ENCODE measurements around the gene TMEM259.

The TMEM259 gene

GRCh38 chr19:1002600-1002999 is 18.3 kb downstream of the TMEM259 start:
- no peak for DNase-seq (ENCODE audit: low spot score)

- DNase-seq (ENCODE audit: low spot score), result no peak
Measured at GRCh38 chr19:1001538-1002166, 19.3 kb downstream of the TMEM259 start.

- no peak for DNase-seq (ENCODE audit: low spot score)
Measured at GRCh38 chr19:1000591-1001537, 20.1 kb downstream of the TMEM259 start.

- no peak for DNase-seq (ENCODE audit: low spot score)
Measured at GRCh38 chr19:1000095-1000494, 20.8 kb downstream of the TMEM259 start, which contains the start of gene GRIN3B. Gene GRIN3B, plus strand, starts transcription at chr19:1000419. Its CDS starts 19 bp downstream, at chr19:1000438.

- DNase-seq (ENCODE audit: low spot score), result no peak
Measured at GRCh38 chr19:999379-999719, 21.6 kb downstream of the TMEM259 start.

GRCh38 chr19:998064-998463 is 22.9 kb downstream of the TMEM259 start:
- no peak for DNase-seq (ENCODE audit: low spot score)

- DNase-seq (ENCODE audit: low spot score), result no peak
Measured at GRCh38 chr19:996051-996838, 24.7 kb downstream of the TMEM259 start.

GRCh38 chr19:995051-995827 is 25.7 kb downstream of the TMEM259 start:
- DNase-seq (ENCODE audit: low spot score), result no peak

GRCh38 chr19:994516-994915 is 26.4 kb downstream of the TMEM259 start:
- DNase-seq (ENCODE audit: low spot score), result no peak

- DNase-seq (ENCODE audit: low spot score), result no peak
Measured at GRCh38 chr19:993831-994393, 27.0 kb downstream of the TMEM259 start.

- no peak for DNase-seq (ENCODE audit: low spot score)
Measured at GRCh38 chr19:993361-993830, 27.5 kb downstream of the TMEM259 start.

GRCh38 chr19:992670-993055 is 28.3 kb downstream of the TMEM259 start:
- DNase-seq (ENCODE audit: low spot score), result no peak

GRCh38 chr19:991932-992669 is 28.8 kb downstream of the TMEM259 start:
- no peak for DNase-seq (ENCODE audit: low spot score)

GRCh38 chr19:991174-991931 is 29.6 kb downstream of the TMEM259 start:
- DNase-seq (ENCODE audit: low spot score), result no peak

- no peak for DNase-seq (ENCODE audit: low spot score)
Measured at GRCh38 chr19:990746-991145, 30.2 kb downstream of the TMEM259 start.

GRCh38 chr19:990119-990571 is 30.8 kb downstream of the TMEM259 start:
- no peak for DNase-seq (ENCODE audit: low spot score)

- DNase-seq (ENCODE audit: low spot score), result no peak
Measured at GRCh38 chr19:989381-990081, 31.4 kb downstream of the TMEM259 start.

GRCh38 chr19:988510-988909 is 32.4 kb downstream of the TMEM259 start:
- DNase-seq (ENCODE audit: low spot score), result no peak

GRCh38 chr19:988081-988480 is 32.8 kb downstream of the TMEM259 start:
- no peak for DNase-seq (ENCODE audit: low spot score)
